Activated CD4-positive, alpha-beta T cell treated with anti-CD3 and anti-CD28 coated beads for 1 hour (primary cell): ENCODE results near the gene LACTBL1.

Source experiments
- DNase-seq: peaks from one replicate; pipeline ENCODE4 v3.0.0-alpha.2; 2020

LACTBL1 gene

DNA sequence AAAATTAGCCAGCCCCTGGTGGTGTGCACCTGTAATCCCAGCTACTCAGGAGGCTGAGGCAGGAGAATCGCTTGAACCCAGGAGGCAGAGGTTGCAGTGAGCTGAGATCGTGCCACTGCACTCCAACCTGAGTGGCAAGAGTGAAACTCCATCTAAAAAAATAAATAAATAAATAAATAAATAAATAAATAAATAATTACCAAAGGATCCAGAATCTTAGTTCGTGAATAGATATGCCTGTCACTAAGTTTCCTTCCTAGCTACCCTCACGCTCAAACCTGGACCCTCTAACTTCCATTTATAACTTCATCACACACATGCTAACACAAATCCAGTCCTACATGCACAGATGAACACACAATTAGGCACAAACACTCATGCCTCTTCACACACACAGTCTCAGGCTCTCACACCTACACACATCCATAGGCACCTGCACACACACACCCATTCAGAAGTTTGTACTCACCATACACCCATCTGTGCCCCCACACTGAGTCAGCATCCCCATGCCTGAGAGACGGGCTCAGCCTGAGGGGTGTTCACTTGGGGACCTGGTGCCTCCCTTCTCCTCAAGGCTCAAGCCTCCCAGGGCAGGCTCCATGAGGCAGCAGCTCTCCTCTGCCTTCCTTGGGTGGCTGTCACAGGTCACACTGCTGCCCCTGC is 61.5 kb downstream of the LACTBL1 start:
- DNase-seq = no peak

DNA sequence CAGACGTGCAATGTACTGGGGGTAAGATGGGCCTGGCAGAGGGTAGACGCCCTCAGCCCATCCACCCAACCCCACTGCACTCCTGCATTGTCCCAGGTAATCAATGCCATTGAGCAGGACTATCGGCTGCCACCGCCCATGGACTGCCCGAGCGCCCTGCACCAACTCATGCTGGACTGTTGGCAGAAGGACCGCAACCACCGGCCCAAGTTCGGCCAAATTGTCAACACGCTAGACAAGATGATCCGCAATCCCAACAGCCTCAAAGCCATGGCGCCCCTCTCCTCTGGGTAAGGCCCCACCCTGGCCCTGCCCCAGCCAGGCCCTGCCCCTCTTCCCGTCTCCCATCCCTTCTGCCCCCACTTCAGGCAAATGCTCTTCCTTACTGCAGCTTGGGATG is 62.4 kb downstream of the LACTBL1 start:
- no peak for DNase-seq

DNA sequence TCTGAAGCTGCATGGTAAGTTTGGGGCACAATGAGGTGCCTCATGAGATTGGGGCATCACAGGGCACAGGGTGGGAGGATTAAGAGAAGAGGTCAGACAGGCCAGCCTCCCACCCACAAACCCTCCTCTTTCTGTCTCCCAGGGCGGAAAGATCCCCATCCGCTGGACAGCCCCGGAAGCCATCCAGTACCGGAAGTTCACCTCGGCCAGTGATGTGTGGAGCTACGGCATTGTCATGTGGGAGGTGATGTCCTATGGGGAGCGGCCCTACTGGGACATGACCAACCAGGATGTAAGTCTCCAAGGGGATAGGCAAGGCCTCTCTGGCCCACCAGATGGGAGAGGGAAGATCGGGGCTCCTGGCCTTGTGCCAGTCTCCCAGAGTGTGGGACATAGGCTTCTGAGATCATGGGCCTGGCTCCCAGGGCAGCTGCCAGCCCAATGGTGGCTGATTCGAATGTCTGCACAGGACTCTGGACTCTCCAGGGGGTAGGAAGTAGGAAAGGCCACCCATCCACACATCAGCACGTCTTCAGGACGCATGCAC is 63.7 kb downstream of the LACTBL1 start:
- no peak for DNase-seq

- no peak for DNase-seq
Measured at GRCh38 chr1:22907528-22907927, 65.1 kb downstream of the LACTBL1 start.

DNA sequence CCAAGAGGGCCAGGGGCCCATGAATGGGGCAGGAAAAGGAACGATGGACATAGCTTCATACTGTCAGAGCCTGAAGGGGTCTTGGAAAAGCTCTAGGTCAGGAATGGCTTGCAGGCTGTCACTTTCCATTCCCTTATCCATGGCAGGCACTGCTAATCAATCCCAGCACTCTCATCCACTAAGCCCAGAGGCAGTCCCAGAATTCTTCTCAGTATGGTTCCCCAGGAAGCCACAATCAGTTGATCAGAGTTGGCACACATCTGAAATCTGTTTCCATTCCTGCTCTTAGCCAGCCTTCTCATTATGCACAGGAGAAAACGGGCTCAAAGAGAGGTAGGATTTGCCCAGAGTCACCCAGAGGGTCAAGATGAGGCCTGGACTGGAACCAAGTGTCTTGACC is 65.7 kb downstream of the LACTBL1 start:
- no peak for DNase-seq

DNA sequence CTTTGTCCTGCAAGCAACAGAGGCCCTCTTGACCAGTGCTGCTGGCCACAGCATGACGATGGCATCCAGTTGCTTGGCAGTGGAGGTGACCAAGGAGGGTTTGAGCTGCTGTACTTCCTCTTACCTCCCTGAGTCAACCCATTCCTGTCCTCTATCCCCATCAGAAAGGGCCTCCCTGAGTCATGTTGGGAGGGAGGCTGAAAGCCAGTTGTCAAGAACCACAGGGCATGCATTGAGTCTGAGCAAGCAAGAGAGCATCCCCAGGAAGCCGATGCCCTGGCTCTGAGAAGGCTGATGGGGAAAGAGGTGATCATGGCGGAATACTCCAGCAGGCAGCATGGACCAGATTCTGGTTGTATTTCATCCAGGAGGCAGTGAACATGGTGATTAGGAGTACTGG is 69.6 kb downstream of the LACTBL1 start:
- DNase-seq = no peak
